ENCODE data around the gene KCNK17.
A peak's percentile ranks its signal among the peaks of the same experiment; 100 is the strongest.

Gene KCNK17

GRCh38 chr6:39338397-39338796, 24.2 kb upstream of the KCNK17 start:
- no peak for DNase-seq (ENCODE audit: low read depth)

- DNase-seq (ENCODE audit: low read depth) = peak; percentile 91
These were observed 21.7 kb upstream of the KCNK17 start for GRCh38 chr6:39335780-39336545.

- DNase-seq (ENCODE audit: low read depth) = no peak
These were observed 19.6 kb upstream of the KCNK17 start for GRCh38 chr6:39333644-39334438.

GRCh38 chr6:39330476-39330875, 16.3 kb upstream of the KCNK17 start:
- DNase-seq (ENCODE audit: low read depth) = no peak

GRCh38 chr6:39330057-39330456, 15.8 kb upstream of the KCNK17 start:
- DNase-seq (ENCODE audit: low read depth) = no peak

GRCh38 chr6:39328066-39328465, 13.8 kb upstream of the KCNK17 start:
- no peak for DNase-seq (ENCODE audit: low read depth)

- DNase-seq (ENCODE audit: low read depth) = no peak
These were observed 13.3 kb upstream of the KCNK17 start for GRCh38 chr6:39327507-39327906.

GRCh38 chr6:39322306-39322850, 8.2 kb upstream of the KCNK17 start, which contains the start of gene KCNK16:
Gene KCNK16 (minus strand): TSS chr6:39322702. CDS start chr6:39322540, 162 bp downstream.
- DNase-seq (ENCODE audit: low read depth) = no peak

- peak; percentile 68 for DNase-seq (ENCODE audit: low read depth)
These were observed 7.5 kb upstream of the KCNK17 start for GRCh38 chr6:39321761-39322160.

- DNase-seq (ENCODE audit: low read depth) = no peak
These were observed 6.3 kb upstream of the KCNK17 start for GRCh38 chr6:39320363-39320984.

- no peak for DNase-seq (ENCODE audit: low read depth)
These were observed 5.6 kb upstream of the KCNK17 start for GRCh38 chr6:39319621-39320362.

GRCh38 chr6:39317256-39317655, 3.0 kb upstream of the KCNK17 start:
- DNase-seq (ENCODE audit: low read depth) = no peak

- DNase-seq (ENCODE audit: low read depth) = no peak
These were observed 520 bp downstream of the KCNK17 start for GRCh38 chr6:39313526-39314272.

- DNase-seq (ENCODE audit: low read depth) = no peak
These were observed 1.2 kb downstream of the KCNK17 start for GRCh38 chr6:39312912-39313525.

GRCh38 chr6:39310542-39310941, 3.7 kb downstream of the KCNK17 start:
- no peak for DNase-seq (ENCODE audit: low read depth)

GRCh38 chr6:39309942-39310531, 4.2 kb downstream of the KCNK17 start:
- peak; percentile 58 for DNase-seq (ENCODE audit: low read depth)

- DNase-seq (ENCODE audit: low read depth) = no peak
These were observed 6.8 kb downstream of the KCNK17 start for GRCh38 chr6:39307462-39307861.

GRCh38 chr6:39304951-39305350, 9.3 kb downstream of the KCNK17 start:
- no peak for DNase-seq (ENCODE audit: low read depth)

GRCh38 chr6:39303425-39304153, 10.6 kb downstream of the KCNK17 start:
- no peak for DNase-seq (ENCODE audit: low read depth)

All from CMK (cell line).